ENCODE measurements around the gene AHNAK.

DNA sequence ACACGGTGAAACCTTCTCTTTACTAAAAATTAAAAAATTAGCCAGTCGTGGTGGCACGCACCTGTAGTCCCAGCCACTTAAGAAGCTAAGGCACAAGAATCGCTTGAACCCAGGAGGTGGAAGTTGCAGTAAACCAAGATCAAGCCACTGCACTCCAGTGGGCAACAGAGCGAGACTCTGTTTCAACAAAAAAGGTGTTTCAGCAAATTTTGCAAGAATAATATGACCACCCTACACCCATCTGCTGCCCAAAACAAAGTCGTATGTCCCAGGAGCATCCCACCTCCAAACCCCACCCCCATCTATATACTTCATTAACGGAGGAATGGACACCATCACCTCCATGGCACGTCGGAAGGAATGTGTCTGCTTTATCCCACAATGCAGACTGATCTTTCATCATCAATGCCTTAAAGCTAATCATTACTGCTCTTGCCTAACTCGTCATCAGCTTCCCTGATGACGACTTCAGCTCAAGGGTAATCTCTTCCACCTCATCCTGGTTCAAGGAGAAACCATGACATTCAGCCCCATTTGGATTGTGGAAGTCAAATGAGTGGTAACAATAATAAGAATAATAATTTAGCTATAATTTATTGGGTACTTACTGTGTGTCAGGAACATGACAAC, 93.7 kb downstream of the AHNAK start:
- TF ChIP-seq CTCF (IDR thresholded peaks at IDR 0.05) (no peak), POLR2AphosphoS5 (IDR thresholded peaks at IDR 0.05) (no peak), POLR2A (IDR thresholded peaks at IDR 0.05) (no peak), EP300 (IDR thresholded peaks at IDR 0.05) (no peak)

Data from stomach (tissue), 4 donors.